Left colon (tissue), 2 donors: ENCODE measurements around the gene ARL14. TPM values are rescaled to one million over a fixed set of nuclear protein-coding genes. Genes with fewer than 3 reads are reported as not detected.
"Not testable (repeated sequence)": the region's sequence is repeated elsewhere in the genome, so short reads cannot be mapped to it uniquely, and the experiment has no call there.

ENCODE experiments used
- ATAC-seq: fragments of 200-7000 bp; cut with Tn5 transposase; one replicate; pipeline ENCODE4 v1.9.1; 2020; ENCODE audit warnings: mild to moderate bottlenecking, moderate library complexity
- DNase-seq, 2 donors: peaks; one replicate each; pipeline ENCODE4 v3.0.0-alpha.2; 2020
- intact Hi-C, 2 donors: fragments of 100-400 bp; cut with DNase I in 1 of 2; cut with micrococcal nuclease in 1 of 2; formaldehyde crosslinking; loops; one replicate each; pipeline versions ENCODE4 v1.11.2 to v1.14.0; 2022; cut with DNase I, micrococcal nuclease
- total RNA-seq, 2 donors: library from RNA; stranded (reverse); fragmentation: NEBNext Ultra II Directional; extraction: Animal tissue kit (Norgen Biotek cat#: 25700); gene quantifications; one replicate each; pipeline ENCODE4 v1.2.1, GENCODE V29; 2021
- donor health status: DM: no; HTN: no; CAD: no.
- donor health status: DM: yes; HTN: yes; CAD: no.

The ARL14 gene
- total RNA-seq, 2 donors from 2014 or later: 14.9 to 51.8 TPM

DNA sequence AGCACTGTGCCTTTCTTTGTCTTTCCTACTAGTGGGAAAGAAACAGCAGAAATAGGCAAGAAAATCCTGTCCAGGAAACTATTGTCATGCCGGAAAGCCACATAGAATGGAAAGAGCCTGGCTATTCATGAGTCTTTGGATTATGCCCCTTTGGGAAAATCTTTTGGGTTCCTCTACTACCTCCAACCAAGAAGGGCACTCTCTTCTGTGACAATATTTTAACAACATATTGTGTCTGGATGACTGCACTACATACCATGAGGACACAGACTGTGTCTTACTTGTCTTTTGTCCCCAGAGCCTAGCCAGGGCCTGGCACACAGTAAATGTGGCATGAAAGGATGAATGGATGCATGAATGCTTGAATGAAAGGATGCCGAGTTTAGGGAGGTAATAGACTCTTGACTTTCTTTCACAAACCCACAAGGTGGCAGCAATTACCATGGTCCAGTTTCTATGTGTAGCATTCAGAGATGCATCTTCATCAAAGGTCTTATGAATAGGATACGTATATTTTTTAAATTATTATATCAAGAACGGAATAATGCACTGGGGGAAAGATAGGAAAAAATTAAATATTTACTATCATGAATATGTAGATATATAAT is 30.3 kb downstream of the ARL14 start:
- ATAC-seq: peak; percentile 75
- intact Hi-C loops: loop anchor here in 1 of 2 donors (2.0 to 10.0 kb wide), 2 partner anchors 236 to 718 kb away; no protein-coding TSS in a partner anchor

DNA sequence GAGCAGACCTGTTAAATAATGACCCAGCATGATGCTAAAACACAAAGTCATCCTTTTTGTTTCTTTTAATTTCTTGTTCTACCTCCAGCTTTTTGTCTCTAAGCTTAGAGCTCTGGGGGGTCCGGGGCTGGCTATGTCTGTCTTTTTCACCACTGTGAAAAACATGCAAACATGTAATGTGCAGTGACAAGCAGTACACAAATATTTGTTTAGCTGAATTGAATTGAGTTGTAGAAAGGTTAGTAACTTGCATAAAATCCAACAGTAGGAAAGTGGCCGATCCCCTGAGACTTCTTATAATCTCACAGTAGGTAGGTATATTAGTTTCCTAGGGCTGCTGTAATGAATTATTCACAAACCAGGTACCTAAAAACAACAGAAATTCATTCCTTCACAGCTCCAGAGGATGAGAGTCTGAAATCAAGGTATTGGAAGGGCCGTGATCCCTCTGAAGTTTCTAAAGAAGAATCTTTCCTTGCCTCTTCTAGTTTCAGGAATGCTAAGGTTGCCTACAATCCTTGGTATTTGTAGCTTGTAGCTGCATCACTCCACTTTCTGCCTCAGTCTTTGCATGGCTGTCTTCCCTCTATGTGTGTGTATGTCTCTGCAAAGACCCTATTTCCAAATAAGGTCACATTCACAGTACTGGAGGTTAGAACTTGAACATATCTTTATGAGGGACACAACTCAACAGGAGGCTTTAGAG is 32.7 kb downstream of the ARL14 start:
- intact Hi-C loops: loop anchor here in 1 of 2 donors (10.0 kb wide), 1 partner anchor 715 kb away; no protein-coding TSS in a partner anchor
- DNase-seq: no peak
- no peak for ATAC-seq

More for the DNA sequence above, 30.3 kb downstream of the ARL14 start:
- DNase-seq: peak in 1 of 2 donors; percentile 6

DNA sequence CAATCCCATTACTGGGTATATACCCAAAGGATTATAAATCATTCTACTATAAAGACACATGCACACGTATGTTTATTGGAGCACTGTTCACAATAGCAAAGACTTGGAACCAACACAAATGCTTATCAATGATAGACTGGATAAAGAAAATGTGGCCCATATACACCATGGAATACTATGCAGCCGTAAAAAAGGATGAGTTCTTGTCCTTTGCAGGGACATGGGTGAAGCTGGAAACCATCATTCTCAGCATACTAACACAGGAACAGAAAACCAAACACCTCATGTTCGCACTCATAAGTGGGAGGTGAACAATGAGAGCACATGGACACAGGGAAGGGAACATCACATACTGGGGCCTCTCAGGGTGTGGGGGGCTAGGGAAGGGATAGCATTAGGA is 36.2 kb downstream of the ARL14 start:
- ATAC-seq, intact Hi-C loops, DNase-seq: not testable (repeated sequence)

DNA sequence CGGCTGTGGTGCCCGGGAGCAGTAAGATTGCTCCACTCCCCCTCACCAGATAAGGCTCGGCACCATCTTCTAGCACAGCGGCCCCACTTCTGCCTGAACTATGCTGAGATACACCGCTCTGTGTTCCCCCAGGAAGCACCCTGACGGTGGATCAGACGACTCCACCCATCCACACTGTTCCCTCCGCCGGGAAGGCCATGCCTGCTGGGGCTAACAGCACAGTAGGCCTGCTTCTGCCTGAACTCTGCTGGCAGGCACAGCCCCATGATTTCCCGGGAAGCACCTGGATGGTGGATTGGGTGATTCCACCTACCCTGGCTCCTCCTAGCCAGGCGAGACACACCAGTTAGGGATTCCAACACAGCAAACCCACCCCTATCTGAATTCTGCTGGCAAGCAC is 42.8 kb downstream of the ARL14 start:
- ATAC-seq (no peak), DNase-seq (no peak)
- intact Hi-C loops: no loop called here

DNA sequence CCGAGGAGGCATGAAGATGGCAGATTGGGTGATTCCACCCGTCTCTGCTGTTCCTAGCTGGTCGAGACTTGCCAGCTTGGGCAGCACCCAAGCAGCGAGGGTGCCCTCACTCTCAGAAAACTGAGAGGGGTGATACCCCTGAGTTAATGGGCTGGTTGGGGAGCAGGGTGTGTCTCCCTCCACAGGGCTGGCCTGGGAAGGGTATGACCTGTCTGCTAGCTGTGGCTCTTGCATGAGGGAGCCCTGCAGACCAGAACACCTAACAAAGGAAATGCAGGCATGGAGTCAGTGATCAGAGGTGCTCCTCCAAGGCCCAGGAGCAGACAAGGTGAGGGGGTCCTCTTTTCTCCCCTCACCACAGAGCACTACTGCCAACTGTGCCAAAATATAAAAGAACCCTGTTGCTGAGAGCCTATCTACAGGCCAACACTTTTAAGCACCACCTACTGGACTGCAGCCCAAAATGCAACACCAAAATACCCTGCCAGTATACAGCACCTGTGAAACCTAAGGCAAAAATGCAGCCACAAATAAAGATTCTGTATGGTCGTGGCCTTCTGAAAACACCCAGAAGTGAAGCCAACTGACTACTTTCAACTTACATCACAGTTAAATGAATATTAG is 43.3 kb downstream of the ARL14 start:
- DNase-seq (no peak), ATAC-seq (peak; percentile 53)
- intact Hi-C loops: no loop called here

DNA sequence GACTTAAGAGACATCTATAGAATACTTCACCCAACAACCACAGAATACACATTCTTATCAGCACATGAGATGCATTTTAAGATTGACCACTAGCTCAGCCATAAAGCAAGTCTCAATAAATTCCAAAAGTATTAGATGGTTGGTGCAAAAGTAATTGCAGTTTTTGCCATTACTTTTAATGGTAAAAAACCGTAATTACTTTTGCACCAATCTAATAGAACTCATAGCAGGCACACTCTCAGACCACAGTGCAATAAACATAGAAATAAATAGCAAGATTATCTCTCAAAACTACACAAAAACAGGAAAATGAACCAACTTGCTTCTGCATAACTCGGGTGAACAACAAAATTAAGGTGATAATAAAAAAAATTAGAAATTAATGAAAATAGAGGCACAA is 45.4 kb downstream of the ARL14 start:
- intact Hi-C loops: no loop called here
- DNase-seq: no peak
- no peak for ATAC-seq

DNA sequence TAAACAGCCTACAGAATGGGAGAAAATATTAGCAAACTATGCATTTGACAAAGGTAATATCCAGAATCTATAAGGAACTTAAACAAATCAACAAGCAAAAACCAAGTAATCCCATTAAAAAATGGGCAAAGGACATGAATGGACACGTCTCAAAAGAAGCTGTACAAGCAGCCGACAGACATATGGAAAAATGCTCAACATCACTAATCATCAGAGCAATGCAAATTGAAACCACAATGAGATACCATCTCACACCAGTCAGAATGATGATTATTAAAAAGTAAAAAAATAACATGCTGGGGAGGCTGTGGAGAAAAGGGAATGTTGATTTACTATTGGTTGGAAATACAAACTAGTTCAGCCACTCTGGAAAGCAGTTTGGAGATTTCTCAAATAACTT is 48.4 kb downstream of the ARL14 start:
- DNase-seq: no peak
- no peak for ATAC-seq
- intact Hi-C loops: no loop called here

Other genes starting within 250 kb of the ARL14 start
- gene TRIM59, start 227.4 kb upstream of the ARL14 start, total RNA-seq: 1 to 10 TPM; 5.4 to 5.7 TPM
- 10 to 100 TPM; 49.3 to 60.1 TPM for gene KPNA4, start 111.6 kb upstream of the ARL14 start, total RNA-seq
- gene PPM1L, start 79.1 kb downstream of the ARL14 start, total RNA-seq: 10 to 100 TPM; 16.9 to 20.4 TPM